ENCODE results near the gene DNAJC17. TPM values are rescaled to one million over a fixed set of nuclear protein-coding genes. Genes with fewer than 3 reads are reported as not detected.
A peak's percentile ranks its signal among the peaks of the same experiment; 100 is the strongest.

The DNAJC17 gene
- total RNA-seq, 1 donor from 2014 or later = 55.6 TPM

- Mint-ChIP-seq H3K4me3 (ENCODE audit: unreplicated experiment) (no peak overlapping the region), H3K27ac (ENCODE audit: unreplicated experiment) (no peak overlapping the region), H3K9me3 (ENCODE audit: unreplicated experiment) (no peaks in the 10 kb centered on the region), H3K27me3 (ENCODE audit: unreplicated experiment) (no peaks in the 10 kb centered on the region), H3K4me1 (ENCODE audit: unreplicated experiment) (peaks cover 6% of the 10 kb centered on the region), H3K36me3 (ENCODE audit: low read depth, unreplicated experiment) (peaks cover 10% of the 10 kb centered on the region)
- peak; percentile 53 for TF ChIP-seq CTCF (IDR thresholded peaks at IDR 0.05; ENCODE audit: unreplicated experiment)
- DNase-seq (ENCODE audit: low spot score) = peak; percentile 70
Measured at GRCh38 chr15:40782609-40783227, 24.6 kb downstream of the DNAJC17 start.

- Mint-ChIP-seq H3K36me3 (ENCODE audit: low read depth, unreplicated experiment) (peaks cover 36% of the 10 kb centered on the region), H3K4me1 (ENCODE audit: unreplicated experiment) (no peaks in the 10 kb centered on the region), H3K27ac (ENCODE audit: unreplicated experiment) (no peak overlapping the region), H3K27me3 (ENCODE audit: unreplicated experiment) (peaks cover 6% of the 10 kb centered on the region), H3K9me3 (ENCODE audit: unreplicated experiment) (no peaks in the 10 kb centered on the region), H3K4me3 (ENCODE audit: unreplicated experiment) (peak overlapping the region; percentile 51)
- TF ChIP-seq CTCF (IDR thresholded peaks at IDR 0.05; ENCODE audit: unreplicated experiment) = no peak
- no peak for DNase-seq (ENCODE audit: low spot score)
Measured at GRCh38 chr15:40776537-40777141, 30.6 kb downstream of the DNAJC17 start.

- Mint-ChIP-seq H3K27ac (ENCODE audit: unreplicated experiment) (no peak overlapping the region), H3K9me3 (ENCODE audit: unreplicated experiment) (no peaks in the 10 kb centered on the region), H3K27me3 (ENCODE audit: unreplicated experiment) (peaks cover 7% of the 10 kb centered on the region), H3K36me3 (ENCODE audit: low read depth, unreplicated experiment) (peaks cover 38% of the 10 kb centered on the region), H3K4me3 (ENCODE audit: unreplicated experiment) (no peak overlapping the region), H3K4me1 (ENCODE audit: unreplicated experiment) (no peaks in the 10 kb centered on the region)
- no peak for TF ChIP-seq CTCF (IDR thresholded peaks at IDR 0.05; ENCODE audit: unreplicated experiment)
- no peak for DNase-seq (ENCODE audit: low spot score)
Measured at GRCh38 chr15:40775740-40776536, 31.3 kb downstream of the DNAJC17 start.

- TF ChIP-seq CTCF (IDR thresholded peaks at IDR 0.05; ENCODE audit: unreplicated experiment) = no peak
- Mint-ChIP-seq H3K9me3 (ENCODE audit: unreplicated experiment) (no peaks in the 10 kb centered on the region), H3K27ac (ENCODE audit: unreplicated experiment) (no peak overlapping the region), H3K36me3 (ENCODE audit: low read depth, unreplicated experiment) (peaks cover 35% of the 10 kb centered on the region), H3K27me3 (ENCODE audit: unreplicated experiment) (peaks cover 10% of the 10 kb centered on the region), H3K4me1 (ENCODE audit: unreplicated experiment) (no peaks in the 10 kb centered on the region), H3K4me3 (ENCODE audit: unreplicated experiment) (peak overlapping the region; percentile 38)
- no peak for DNase-seq (ENCODE audit: low spot score)
Measured at GRCh38 chr15:40775007-40775406, 32.3 kb downstream of the DNAJC17 start.

GRCh38 chr15:40773902-40774301 lies 33.4 kb downstream of the DNAJC17 start:
- H3K36me3 Mint-ChIP-seq (ENCODE audit: low read depth, unreplicated experiment) = peaks cover 29% of the 10 kb centered on the region
- H3K9me3 Mint-ChIP-seq (ENCODE audit: unreplicated experiment) = no peaks in the 10 kb centered on the region
- no peak for DNase-seq (ENCODE audit: low spot score)
- no peak overlapping the region for H3K4me3 Mint-ChIP-seq (ENCODE audit: unreplicated experiment)
- H3K27me3 Mint-ChIP-seq (ENCODE audit: unreplicated experiment) = peaks cover 10% of the 10 kb centered on the region
- no peak overlapping the region for H3K27ac Mint-ChIP-seq (ENCODE audit: unreplicated experiment)
- H3K4me1 Mint-ChIP-seq (ENCODE audit: unreplicated experiment) = no peaks in the 10 kb centered on the region
- no peak for TF ChIP-seq CTCF (IDR thresholded peaks at IDR 0.05; ENCODE audit: unreplicated experiment)
